Osteoblast (primary cell): ENCODE results near the gene NUP205. TPM values are rescaled to one million over a fixed set of nuclear protein-coding genes. Genes with fewer than 3 reads are reported as not detected.

Source experiments
- DNase-seq: peaks from one replicate; pipeline ENCODE4 v3.0.0; 2011; ENCODE audit warnings: low spot score, mixed read lengths; ENCODE audit not compliant: insufficient read length; ENCODE audit errors: missing footprints
- H2AFZ ChIP-seq: 2 replicates; pipeline ENCODE4 v1.6.0; 2011; ENCODE audit warnings: mild to moderate bottlenecking, low read length
- H3K27ac ChIP-seq: 2 replicates; pipeline ENCODE4 v1.5.1; 2011; ENCODE audit warnings: mild to moderate bottlenecking, low read depth, low read length, moderate library complexity
- H3K27me3 ChIP-seq: 2 replicates; pipeline ENCODE4 v1.6.0; 2012; ENCODE audit warnings: mild to moderate bottlenecking, control low read depth, inconsistent platforms, low read length, moderate library complexity; ENCODE audit not compliant: insufficient read depth
- H3K36me3 ChIP-seq: 2 replicates; pipeline ENCODE4 v1.5.1; 2011; ENCODE audit warnings: mild to moderate bottlenecking, low read length, control low read depth, moderate library complexity; ENCODE audit not compliant: insufficient read depth
- H3K4me1 ChIP-seq: 2 replicates; pipeline ENCODE4 v1.5.1; 2011; ENCODE audit warnings: mild to moderate bottlenecking, low read length, control low read depth, moderate library complexity; ENCODE audit not compliant: insufficient read depth
- H3K4me2 ChIP-seq: 2 replicates; pipeline ENCODE4 v1.6.0; 2011; ENCODE audit warnings: mild to moderate bottlenecking, low read length; ENCODE audit not compliant: insufficient read depth
- H3K4me3 ChIP-seq: fragments of 200-600 bp; sonication (generic); 3 replicates; pipeline ENCODE4 v1.5.1; 2012; ENCODE audit warnings: mild to moderate bottlenecking, low read length, inconsistent platforms; ENCODE audit not compliant: insufficient read depth
- H3K79me2 ChIP-seq: 2 replicates; pipeline ENCODE4 v1.6.0; 2012; ENCODE audit warnings: mild to moderate bottlenecking, low read length, control low read depth, inconsistent platforms; ENCODE audit not compliant: insufficient read depth
- H3K9me3 ChIP-seq: 2 replicates; pipeline ENCODE4 v1.5.1; 2011; ENCODE audit warnings: low read depth, low read length, control low read depth
- H4K20me1 ChIP-seq: 2 replicates; pipeline ENCODE4 v1.6.0; 2012; ENCODE audit warnings: mild to moderate bottlenecking, low read length, control low read depth; ENCODE audit not compliant: insufficient read depth
- total RNA-seq: library from RNA; depleted of rRNA; stranded (reverse); fragments of >200 nt; gene quantifications from 2 replicates; pipeline ENCODE4 v1.2.3, GENCODE V29; 2012
- TF ChIP-seq, protein P1 (sequence below): IDR thresholded peaks from 2 replicates; pipeline ENCODE4 v1.5.1; 2011; ENCODE audit warnings: mild to moderate bottlenecking, low read depth, low read length, moderate library complexity; ENCODE audit errors: extremely low read depth

The NUP205 gene
- total RNA-seq, 1 donor = 33.7 TPM

DNA sequence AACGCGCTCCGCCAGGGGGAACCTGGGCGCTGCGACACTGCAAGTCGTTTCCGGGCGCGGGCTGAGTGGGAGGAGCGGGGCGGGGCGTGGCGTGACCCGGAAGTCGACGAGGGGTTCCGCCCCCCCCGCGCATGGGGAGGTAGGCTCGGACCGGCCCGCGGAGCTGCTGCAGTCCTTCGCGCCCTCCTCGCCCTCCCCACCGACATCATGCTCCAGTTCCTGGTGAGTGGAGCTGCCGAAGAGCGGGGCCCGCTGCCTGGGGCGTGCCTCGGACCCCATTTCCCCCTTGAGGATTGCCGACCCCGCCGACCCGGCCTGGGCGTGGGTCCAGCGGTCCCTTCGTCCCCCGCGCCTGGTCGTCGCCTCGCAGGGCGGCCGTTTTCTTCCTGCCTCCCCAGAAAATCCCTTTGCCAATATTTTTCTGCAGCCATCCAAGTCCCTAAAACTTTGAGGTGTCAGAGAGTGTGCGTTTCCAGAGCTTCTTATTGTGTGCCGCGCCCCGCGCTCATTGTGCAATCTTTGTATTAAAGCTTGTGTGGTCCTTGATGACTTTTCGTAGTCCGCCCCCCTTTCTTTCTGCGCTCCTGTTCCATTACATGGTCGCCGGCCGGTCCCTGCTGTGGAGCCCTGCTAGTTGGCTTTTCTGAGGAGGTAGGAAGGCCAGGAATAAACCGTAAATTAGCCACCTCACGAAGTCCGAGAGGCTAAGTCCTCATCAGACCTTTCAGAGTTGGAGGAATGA is 104.8 kb downstream of the NUP205 start, which contains the start of gene STMP1:
TSS of gene STMP1 (plus strand) at position 142 of the 742 bp plus-strand sequence.
- Histone ChIP-seq H3K36me3 (no peaks in the 10 kb centered on the region), H4K20me1 (peaks cover 5% of the 10 kb centered on the region), H3K27me3 (no peaks in the 10 kb centered on the region), H3K9me3 (no peaks in the 10 kb centered on the region), H3K27ac (peak within 1 kb of the TSS; percentile 100), H2AFZ (peak within 1 kb of the TSS; percentile 98), H3K4me1 (peaks cover 33% of the 10 kb centered on the region), H3K79me2 (peaks cover 40% of the 10 kb centered on the region), H3K4me3 (peak within 1 kb of the TSS; percentile 97), H3K4me2 (peak within 1 kb of the TSS; percentile 95)
- peak; percentile 95 for DNase-seq
- TF ChIP-seq, protein P1, sequence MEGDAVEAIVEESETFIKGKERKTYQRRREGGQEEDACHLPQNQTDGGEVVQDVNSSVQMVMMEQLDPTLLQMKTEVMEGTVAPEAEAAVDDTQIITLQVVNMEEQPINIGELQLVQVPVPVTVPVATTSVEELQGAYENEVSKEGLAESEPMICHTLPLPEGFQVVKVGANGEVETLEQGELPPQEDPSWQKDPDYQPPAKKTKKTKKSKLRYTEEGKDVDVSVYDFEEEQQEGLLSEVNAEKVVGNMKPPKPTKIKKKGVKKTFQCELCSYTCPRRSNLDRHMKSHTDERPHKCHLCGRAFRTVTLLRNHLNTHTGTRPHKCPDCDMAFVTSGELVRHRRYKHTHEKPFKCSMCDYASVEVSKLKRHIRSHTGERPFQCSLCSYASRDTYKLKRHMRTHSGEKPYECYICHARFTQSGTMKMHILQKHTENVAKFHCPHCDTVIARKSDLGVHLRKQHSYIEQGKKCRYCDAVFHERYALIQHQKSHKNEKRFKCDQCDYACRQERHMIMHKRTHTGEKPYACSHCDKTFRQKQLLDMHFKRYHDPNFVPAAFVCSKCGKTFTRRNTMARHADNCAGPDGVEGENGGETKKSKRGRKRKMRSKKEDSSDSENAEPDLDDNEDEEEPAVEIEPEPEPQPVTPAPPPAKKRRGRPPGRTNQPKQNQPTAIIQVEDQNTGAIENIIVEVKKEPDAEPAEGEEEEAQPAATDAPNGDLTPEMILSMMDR = peak; percentile 58

DNA sequence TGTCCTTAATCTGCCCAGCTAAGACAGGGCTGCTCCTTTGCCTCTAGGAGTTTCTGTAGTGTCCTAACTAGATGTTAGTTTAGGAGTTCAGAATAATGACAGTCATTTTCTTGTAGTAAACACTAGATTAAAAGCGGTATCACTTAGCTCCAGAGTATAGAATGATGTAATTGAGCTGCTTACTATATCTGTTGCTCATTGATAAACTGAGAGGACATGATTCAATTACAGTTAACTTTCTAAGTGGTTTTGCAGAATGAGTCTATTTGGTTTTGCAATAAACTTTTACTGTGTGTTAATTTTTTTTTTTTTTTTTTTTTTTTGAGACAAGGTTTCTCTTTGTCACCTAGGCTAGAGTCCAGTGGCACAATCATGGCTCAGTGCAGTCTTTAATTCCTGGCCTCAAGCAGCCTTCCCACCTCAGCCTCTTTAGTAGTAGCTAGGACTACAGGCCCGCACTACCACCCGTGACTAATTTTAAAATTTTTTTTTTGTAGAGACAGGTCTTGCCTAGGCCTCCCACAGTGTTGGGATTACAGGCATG is 106.4 kb downstream of the NUP205 start:
- peak overlapping the region; percentile 97 for H3K4me3 ChIP-seq
- H4K20me1 ChIP-seq = peaks cover 5% of the 10 kb centered on the region
- peak overlapping the region; percentile 100 for H3K27ac ChIP-seq

DNA sequence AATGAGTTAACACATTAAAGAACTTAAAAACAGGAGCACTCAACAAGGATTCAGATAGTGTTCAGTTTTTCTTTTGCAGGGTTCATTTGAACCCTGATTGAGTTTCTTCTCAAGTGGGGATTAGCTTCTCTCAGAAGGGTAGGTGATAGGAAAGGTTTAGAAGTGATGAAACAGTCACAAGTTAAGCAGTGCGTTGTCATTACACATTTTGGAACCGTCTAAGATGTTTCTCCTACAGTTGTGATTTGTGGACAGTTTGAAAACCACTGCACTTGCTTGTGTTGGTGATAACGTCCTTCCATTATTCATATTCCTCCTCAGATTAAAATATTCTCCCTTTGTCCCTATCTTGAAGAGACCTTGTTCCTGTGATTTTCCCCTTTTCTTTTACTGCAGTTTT is 107.3 kb downstream of the NUP205 start:
- H3K4me2 ChIP-seq = peak overlapping the region; percentile 95
- H3K4me1 ChIP-seq = peaks cover 50% of the 10 kb centered on the region
- H2AFZ ChIP-seq = no peak overlapping the region

More for the DNA sequence above, 106.4 kb downstream of the NUP205 start:
- Histone ChIP-seq H3K27me3 (no peaks in the 10 kb centered on the region), H2AFZ (no peak overlapping the region), H3K9me3 (no peaks in the 10 kb centered on the region), H3K36me3 (no peaks in the 10 kb centered on the region), H3K79me2 (peaks cover 56% of the 10 kb centered on the region), H3K4me2 (peak overlapping the region; percentile 95), H3K4me1 (peaks cover 40% of the 10 kb centered on the region)
- TF ChIP-seq, protein P1 = no peak
- no peak for DNase-seq

More for the DNA sequence above, 107.3 kb downstream of the NUP205 start:
- H3K9me3 ChIP-seq = no peaks in the 10 kb centered on the region
- peaks cover 60% of the 10 kb centered on the region for H3K79me2 ChIP-seq
- H3K27ac ChIP-seq = peak overlapping the region; percentile 100
- no peaks in the 10 kb centered on the region for H3K36me3 ChIP-seq
- no peak for DNase-seq
- H3K27me3 ChIP-seq = no peaks in the 10 kb centered on the region
- TF ChIP-seq, protein P1 = no peak
- no peak overlapping the region for H3K4me3 ChIP-seq
- peaks cover 5% of the 10 kb centered on the region for H4K20me1 ChIP-seq
